ENCODE results near the gene OR1D5. TPM values are rescaled to one million over a fixed set of nuclear protein-coding genes. Genes with fewer than 3 reads are reported as not detected.

Gene OR1D5, protein sequence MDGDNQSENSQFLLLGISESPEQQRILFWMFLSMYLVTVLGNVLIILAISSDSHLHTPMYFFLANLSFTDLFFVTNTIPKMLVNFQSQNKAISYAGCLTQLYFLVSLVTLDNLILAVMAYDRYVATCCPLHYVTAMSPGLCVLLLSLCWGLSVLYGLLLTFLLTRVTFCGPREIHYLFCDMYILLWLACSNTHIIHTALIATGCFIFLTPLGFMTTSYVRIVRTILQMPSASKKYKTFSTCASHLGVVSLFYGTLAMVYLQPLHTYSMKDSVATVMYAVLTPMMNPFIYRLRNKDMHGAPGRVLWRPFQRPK
- total RNA-seq: not detected in 2 replicates

DNA sequence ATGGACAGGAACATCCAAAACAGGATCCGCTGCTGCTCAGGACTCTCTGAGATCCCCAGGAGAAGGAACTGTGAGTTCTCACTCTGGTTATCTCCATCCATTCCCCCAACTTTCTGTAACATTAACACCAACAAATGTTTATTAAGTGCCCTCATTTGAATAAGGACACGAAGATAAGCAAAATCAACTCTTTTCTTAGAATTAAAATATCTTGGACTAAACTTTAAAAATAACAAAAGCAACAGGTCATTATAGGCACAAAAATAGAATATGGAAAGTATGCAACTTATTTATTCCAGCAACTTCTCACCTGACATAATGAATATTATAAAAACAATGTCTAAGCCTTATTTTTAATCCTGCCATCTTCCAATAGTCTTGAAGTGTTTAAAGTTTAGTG, at the start of gene OR1D5:
Gene OR1D5, minus strand, starts transcription at position 101 of the 400 bp plus-strand sequence. Its CDS starts 0 bp downstream, at position 101.

DNA sequence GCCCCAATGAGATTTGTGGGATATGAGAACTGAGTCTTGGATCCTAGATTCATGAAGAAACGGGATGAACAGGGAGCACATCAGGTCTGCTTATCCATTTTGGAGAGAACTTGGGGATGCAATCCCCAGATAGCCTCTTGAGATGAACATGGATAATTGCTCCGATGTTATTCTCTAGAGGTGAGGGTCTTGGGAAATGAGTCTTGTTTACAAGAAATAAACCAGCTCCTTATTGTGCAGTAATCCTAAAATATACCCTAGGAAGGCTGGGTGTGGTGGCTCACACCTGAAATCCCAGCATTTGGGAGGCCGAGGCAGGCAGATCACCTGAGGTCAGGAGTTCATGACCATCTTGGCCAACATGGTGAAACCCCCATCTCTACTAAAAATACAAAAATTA, 40.9 kb upstream of the OR1D5 start, which contains the start of gene OR1D2:
Gene OR1D2, minus strand, starts transcription at position 101 of the 400 bp plus-strand sequence. CDS start 11,426 bp downstream, outside the sequence.

Other genes starting within 250 kb of the OR1D5 start
- gene OR1D2, start 40.8 kb upstream of the OR1D5 start, total RNA-seq: not detected in 2 replicates
- not detected in 2 replicates for gene OR1G1, start 63.9 kb upstream of the OR1D5 start, total RNA-seq
- gene OR1A2, start 133.9 kb upstream of the OR1D5 start, total RNA-seq: not detected in 2 replicates
- gene OR1A1, start 144.1 kb upstream of the OR1D5 start, total RNA-seq: not detected in 2 replicates
- not detected in 2 replicates for gene OR3A1, start 234.8 kb upstream of the OR1D5 start, total RNA-seq